GM12891 (cell line): ENCODE results near the gene ICE2.

Experiments
- POLR2A ChIP-seq: IDR thresholded peaks from 2 replicates; pipeline ENCODE4 v1.6.1; 2011; ENCODE audit warnings: low read depth, low read length, control low read depth
- TAF1 ChIP-seq: IDR thresholded peaks from 2 replicates; pipeline ENCODE4 v1.6.1; 2011; ENCODE audit warnings: low read depth, low read length, control low read depth

DNA sequence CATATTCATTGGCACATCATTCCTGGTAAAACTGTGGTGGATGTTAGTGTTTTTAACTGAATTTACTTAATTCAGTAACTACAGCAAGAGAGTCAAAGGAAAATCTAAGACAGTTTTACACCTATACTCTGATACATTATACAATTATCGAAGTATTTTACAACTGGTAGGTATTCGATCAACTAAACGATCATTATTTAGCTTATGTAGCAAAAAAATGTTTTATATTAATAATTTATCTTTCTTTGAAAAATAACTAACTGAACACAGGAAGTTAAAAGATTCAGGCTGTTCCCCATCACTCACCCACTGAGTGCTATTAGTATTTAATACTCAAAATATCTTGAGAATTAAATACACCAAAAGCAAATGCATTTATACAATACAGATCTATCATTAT lies 21.0 kb downstream of the ICE2 start:
- TF ChIP-seq POLR2A (no peak), TAF1 (no peak)
